Esophagus (tissue), 2 donors: ENCODE measurements around the gene KAT14. TPM values are rescaled to one million over a fixed set of nuclear protein-coding genes. Genes with fewer than 3 reads are reported as not detected.
"Not testable (repeated sequence)": the region's sequence is repeated elsewhere in the genome, so short reads cannot be mapped to it uniquely, and the experiment has no call there.

Source experiments
- H3K27ac ChIP-seq, 2 donors: one replicate each; pipeline ENCODE4 v1.5.1; 2013; ENCODE audit warnings: low read depth in 2 of 2, mild to moderate bottlenecking in 2 of 2, inconsistent platforms in 1 of 2, low read length in 1 of 2, moderate library complexity in 1 of 2
- H3K27me3 ChIP-seq, 2 donors: one replicate each; pipeline ENCODE4 v1.6.1; 2013; ENCODE audit warnings: low read length in 2 of 2, control low read depth in 1 of 2, mild to moderate bottlenecking in 1 of 2; ENCODE audit not compliant: insufficient read depth in 2 of 2, control insufficient read depth in 1 of 2
- H3K36me3 ChIP-seq, 2 donors: one replicate each; pipeline ENCODE4 v1.6.1; 2013; ENCODE audit warnings: low read length in 1 of 2; ENCODE audit not compliant: control insufficient read depth in 2 of 2, insufficient read depth in 2 of 2
- H3K4me1 ChIP-seq, 2 donors: one replicate each; pipeline ENCODE4 v1.6.1; 2013; ENCODE audit warnings: low read length in 1 of 2; ENCODE audit not compliant: control insufficient read depth in 2 of 2, insufficient read depth in 2 of 2
- H3K4me3 ChIP-seq, 2 donors: one replicate each; pipeline ENCODE4 v1.5.1; 2013; ENCODE audit warnings: low read length in 2 of 2, mild to moderate bottlenecking in 2 of 2, low read depth in 1 of 2, moderate library complexity in 1 of 2
- H3K9me3 ChIP-seq, 2 donors: one replicate each; pipeline ENCODE4 v1.6.1; 2013; ENCODE audit warnings: mild to moderate bottlenecking in 2 of 2, low read depth in 1 of 2, low read length in 1 of 2, moderate library complexity in 1 of 2; ENCODE audit not compliant: control insufficient read depth in 2 of 2, insufficient read depth in 1 of 2
- WGBS, 2 donors: extraction: QIAGEN DNeasy Blood & Tissue Kit; methylation state at CpG; one replicate each; pipeline ENCODE4 v1.1.7; 2013; 5-methylcytosine and 5-hydroxymethylcytosine counted together
- polyA plus RNA-seq, 2 donors: library from polyadenylated mRNA; stranded (reverse); fragments of 200-250 nt; gene quantifications; one replicate each; pipeline ENCODE4 v1.2.3, GENCODE V29; 2013
- donor health status: healthy with polysubstance abuse.
- donor health status: Bipolar disorder and iron deficiency.

Gene KAT14
- polyA plus RNA-seq, 2 donors = 4.3 to 6.0 TPM

DNA sequence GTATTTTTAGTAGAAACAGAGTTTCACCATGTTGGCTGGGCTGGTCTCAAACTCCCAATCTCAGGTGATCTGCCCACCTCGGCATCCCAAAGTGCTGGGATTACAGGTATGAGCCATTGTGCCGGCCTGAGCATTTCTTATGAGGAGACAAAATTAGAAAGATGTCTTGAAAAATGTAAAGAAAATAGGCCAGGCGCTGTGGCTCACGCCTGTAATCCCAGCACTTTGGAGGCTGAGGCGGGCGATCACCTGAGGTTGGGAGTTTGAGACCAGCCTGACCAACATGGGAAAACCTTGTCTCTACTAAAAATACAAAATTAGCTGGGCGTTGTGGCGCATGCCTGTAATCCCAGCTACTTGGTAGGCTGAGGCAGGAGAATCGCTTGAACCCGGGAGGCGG lies 37.1 kb upstream of the KAT14 start:
- H3K9me3 ChIP-seq, H3K36me3 ChIP-seq, H3K4me3 ChIP-seq, H3K4me1 ChIP-seq, H3K27ac ChIP-seq, H3K27me3 ChIP-seq: not testable (repeated sequence)
- WGBS, 2 donors = 95 to 96% methylated on average over 11 of the region's 11 CpGs

- WGBS, 2 donors = 54 to 59% methylated on average over 7 of the region's 7 CpGs
These were observed 36.4 kb upstream of the KAT14 start for GRCh38 chr20:18101125-18101810.

GRCh38 chr20:18103497-18103896 lies 34.2 kb upstream of the KAT14 start:
- no peak overlapping the region for H3K27ac ChIP-seq

More at GRCh38 chr20:18101125-18101810, 36.4 kb upstream of the KAT14 start:
- Histone ChIP-seq H3K27ac (no peak overlapping the region), H3K36me3 (no peaks in the 10 kb centered on the region), H3K27me3 (no peaks in the 10 kb centered on the region), H3K4me1 (no peaks in the 10 kb centered on the region), H3K4me3 (no peak overlapping the region), H3K9me3 (no peaks in the 10 kb centered on the region)

GRCh38 chr20:18108326-18108725 lies 29.3 kb upstream of the KAT14 start:
- no peaks in the 10 kb centered on the region for H3K27me3 ChIP-seq
- H3K4me3 ChIP-seq = no peak overlapping the region
- no peaks in the 10 kb centered on the region for H3K9me3 ChIP-seq
- 84 to 86% methylated on average over 2 of the region's 2 CpGs for WGBS, 2 donors
- no peak overlapping the region for H3K27ac ChIP-seq
- H3K4me1 ChIP-seq = no peaks in the 10 kb centered on the region
- H3K36me3 ChIP-seq = no peaks in the 10 kb centered on the region

More at GRCh38 chr20:18103497-18103896, 34.2 kb upstream of the KAT14 start:
- H3K36me3 ChIP-seq = no peaks in the 10 kb centered on the region
- H3K9me3 ChIP-seq = no peaks in the 10 kb centered on the region
- WGBS, 2 donors = 48 to 77% methylated on average over 1 of the region's 1 CpG
- no peaks in the 10 kb centered on the region for H3K4me1 ChIP-seq
- no peak overlapping the region for H3K4me3 ChIP-seq
- no peaks in the 10 kb centered on the region for H3K27me3 ChIP-seq

GRCh38 chr20:18128574-18128973 lies 9.1 kb upstream of the KAT14 start:
- 57 to 66% methylated on average over 1 of the region's 1 CpG for WGBS, 2 donors

DNA sequence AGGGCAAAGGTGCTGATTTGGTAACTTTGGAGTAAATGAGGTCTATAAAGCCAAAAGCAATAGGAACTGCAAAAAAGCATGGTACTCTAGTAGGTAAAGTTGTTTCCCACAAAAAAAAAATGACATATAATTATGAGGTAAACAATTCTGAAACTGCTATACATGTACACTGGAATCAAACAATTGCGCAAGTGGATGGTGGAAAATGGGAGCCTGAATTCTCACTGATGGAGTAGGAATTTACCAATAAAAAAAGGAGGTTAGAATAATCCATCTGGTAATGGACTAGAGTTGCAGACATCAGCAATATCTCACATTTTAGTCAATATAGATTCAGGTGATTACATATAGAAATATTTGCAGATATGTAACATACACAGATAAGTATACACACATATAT lies 5.0 kb upstream of the KAT14 start:
- Histone ChIP-seq H3K9me3 (no peaks in the 10 kb centered on the region), H3K4me1 (peaks cover 0 to 3% of the 10 kb centered on the region in 2 donors), H3K27ac (no peak overlapping the region), H3K4me3 (no peak overlapping the region), H3K36me3 (no peaks in the 10 kb centered on the region), H3K27me3 (no peaks in the 10 kb centered on the region)
- 94 to 97% methylated on average over 1 of the region's 1 CpG for WGBS, 2 donors

More at GRCh38 chr20:18128574-18128973, 9.1 kb upstream of the KAT14 start:
- H3K4me1 ChIP-seq, H3K27ac ChIP-seq, H3K27me3 ChIP-seq, H3K36me3 ChIP-seq, H3K9me3 ChIP-seq, H3K4me3 ChIP-seq: not testable (repeated sequence)

DNA sequence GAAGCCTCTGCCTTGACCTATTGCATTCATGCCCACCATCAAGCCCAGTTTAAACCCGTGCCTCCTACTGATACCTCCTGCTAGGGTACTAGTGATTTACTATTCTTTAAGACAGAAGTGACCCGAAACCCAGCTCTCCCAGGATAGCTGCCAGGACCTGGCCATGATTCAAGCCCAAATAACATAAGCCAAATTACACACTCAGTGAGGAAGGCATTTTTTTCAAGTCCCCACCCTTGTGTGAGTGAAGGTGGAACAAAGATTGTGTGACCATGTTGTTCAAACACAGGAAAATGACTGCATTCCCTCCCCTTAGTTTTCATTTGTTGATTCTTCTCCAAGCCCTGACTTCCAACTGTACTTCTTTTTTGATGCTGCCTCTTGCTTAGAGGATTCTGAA lies 3.7 kb upstream of the KAT14 start:
- Histone ChIP-seq H3K27ac (no peak overlapping the region), H3K36me3 (no peaks in the 10 kb centered on the region), H3K9me3 (no peaks in the 10 kb centered on the region), H3K27me3 (no peaks in the 10 kb centered on the region), H3K4me1 (peaks cover 0 to 3% of the 10 kb centered on the region in 2 donors), H3K4me3 (no peak overlapping the region)
- 25 to 27% methylated on average over 2 of the region's 2 CpGs for WGBS, 2 donors

- WGBS, 2 donors = 0% methylated on average over 15 of the region's 15 CpGs
- Histone ChIP-seq H3K27me3 (no peaks in the 10 kb centered on the region), H3K27ac (peak overlapping the region; percentile 88 to 95), H3K36me3 (peaks cover 3 to 4% of the 10 kb centered on the region in 2 donors), H3K9me3 (no peaks in the 10 kb centered on the region), H3K4me3 (peak overlapping the region; percentile 87 to 89), H3K4me1 (peaks cover 0 to 6% of the 10 kb centered on the region in 2 donors)
These were observed 561 bp downstream of the KAT14 start for GRCh38 chr20:18138266-18138582.

DNA sequence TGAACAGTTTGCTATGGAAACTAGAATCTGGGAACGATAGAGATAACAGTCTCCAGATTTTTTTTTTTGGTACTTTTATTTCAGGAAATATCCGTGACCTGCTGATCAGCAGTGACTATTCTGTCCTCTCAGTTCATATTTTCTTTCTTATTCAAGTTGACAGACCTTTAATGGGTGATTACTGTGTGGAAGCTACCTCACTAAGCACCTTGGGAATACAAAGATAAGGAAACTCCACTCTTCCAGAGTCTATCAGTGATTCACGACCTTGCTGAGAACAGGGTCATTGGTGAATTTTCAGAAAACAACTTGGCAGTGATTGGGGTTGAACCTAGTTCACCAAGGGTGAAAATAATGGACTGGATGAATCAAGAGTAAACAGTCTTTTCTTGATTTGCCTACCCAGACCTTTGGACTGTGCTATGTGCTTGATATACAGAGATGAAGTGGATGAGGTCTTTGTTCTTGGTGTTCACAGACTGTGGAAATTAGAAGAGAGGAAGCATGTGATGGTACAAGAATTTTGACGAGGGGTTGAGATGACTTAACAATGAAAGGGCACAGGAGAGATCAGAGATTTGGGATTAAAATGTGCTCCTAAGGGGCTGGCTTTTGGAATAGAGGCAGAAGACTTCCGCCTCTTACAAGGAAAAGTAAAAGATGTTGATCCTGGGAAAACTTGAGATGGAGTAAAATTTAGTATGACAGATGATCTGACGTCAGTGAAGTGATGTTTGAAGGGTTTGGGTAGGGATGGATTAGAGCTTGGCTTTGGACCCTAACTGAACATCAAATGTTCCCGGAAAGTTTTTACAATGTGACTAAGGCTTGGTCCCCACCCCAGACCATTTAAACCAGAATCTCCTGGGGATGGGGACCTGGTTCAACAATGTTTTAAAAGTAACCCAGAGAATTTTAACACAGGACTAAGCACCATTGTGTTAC lies 1.2 kb downstream of the KAT14 start:
- WGBS, 2 donors = 19 to 20% methylated on average over 7 of the region's 7 CpGs
- Histone ChIP-seq H3K36me3 (peaks cover 3 to 4% of the 10 kb centered on the region in 2 donors), H3K27me3 (no peaks in the 10 kb centered on the region), H3K4me1 (peaks cover 0 to 6% of the 10 kb centered on the region in 2 donors), H3K9me3 (no peaks in the 10 kb centered on the region), H3K27ac (no peak overlapping the region), H3K4me3 (peak overlapping the region; percentile 87 to 89)
